Astrocyte of the cerebellum (primary cell): Measurements from ENCODE around the gene MAPKAPK3.

ENCODE experiments used
- DNase-seq: peaks from one replicate; pipeline ENCODE4 v3.0.0-alpha.2; 2011; ENCODE audit warnings: low read depth
- H3K4me3 ChIP-seq: 2 replicates; pipeline ENCODE4 v1.5.1; 2011; ENCODE audit warnings: mild to moderate bottlenecking, low read depth, low read length, moderate library complexity
- in situ Hi-C: cut with HindIII; loops from 2 replicates; pipeline ENCODE4 v1.10.0; 2017; ENCODE audit warnings: low sequenced_read_pairs
- TF ChIP-seq, protein P1 (sequence below): IDR thresholded peaks from 2 replicates; pipeline ENCODE4 v1.5.1; 2012; ENCODE audit warnings: low read length, low read depth, moderate library complexity, mild to moderate bottlenecking; ENCODE audit errors: missing control alignments

The MAPKAPK3 gene

GRCh38 chr3:50586763-50587070, 30.2 kb upstream of the MAPKAPK3 start:
- no peak overlapping the region for H3K4me3 ChIP-seq
- DNase-seq = no peak
- in situ Hi-C loops = no loop called here
- TF ChIP-seq, protein P1, sequence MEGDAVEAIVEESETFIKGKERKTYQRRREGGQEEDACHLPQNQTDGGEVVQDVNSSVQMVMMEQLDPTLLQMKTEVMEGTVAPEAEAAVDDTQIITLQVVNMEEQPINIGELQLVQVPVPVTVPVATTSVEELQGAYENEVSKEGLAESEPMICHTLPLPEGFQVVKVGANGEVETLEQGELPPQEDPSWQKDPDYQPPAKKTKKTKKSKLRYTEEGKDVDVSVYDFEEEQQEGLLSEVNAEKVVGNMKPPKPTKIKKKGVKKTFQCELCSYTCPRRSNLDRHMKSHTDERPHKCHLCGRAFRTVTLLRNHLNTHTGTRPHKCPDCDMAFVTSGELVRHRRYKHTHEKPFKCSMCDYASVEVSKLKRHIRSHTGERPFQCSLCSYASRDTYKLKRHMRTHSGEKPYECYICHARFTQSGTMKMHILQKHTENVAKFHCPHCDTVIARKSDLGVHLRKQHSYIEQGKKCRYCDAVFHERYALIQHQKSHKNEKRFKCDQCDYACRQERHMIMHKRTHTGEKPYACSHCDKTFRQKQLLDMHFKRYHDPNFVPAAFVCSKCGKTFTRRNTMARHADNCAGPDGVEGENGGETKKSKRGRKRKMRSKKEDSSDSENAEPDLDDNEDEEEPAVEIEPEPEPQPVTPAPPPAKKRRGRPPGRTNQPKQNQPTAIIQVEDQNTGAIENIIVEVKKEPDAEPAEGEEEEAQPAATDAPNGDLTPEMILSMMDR = no peak

DNA sequence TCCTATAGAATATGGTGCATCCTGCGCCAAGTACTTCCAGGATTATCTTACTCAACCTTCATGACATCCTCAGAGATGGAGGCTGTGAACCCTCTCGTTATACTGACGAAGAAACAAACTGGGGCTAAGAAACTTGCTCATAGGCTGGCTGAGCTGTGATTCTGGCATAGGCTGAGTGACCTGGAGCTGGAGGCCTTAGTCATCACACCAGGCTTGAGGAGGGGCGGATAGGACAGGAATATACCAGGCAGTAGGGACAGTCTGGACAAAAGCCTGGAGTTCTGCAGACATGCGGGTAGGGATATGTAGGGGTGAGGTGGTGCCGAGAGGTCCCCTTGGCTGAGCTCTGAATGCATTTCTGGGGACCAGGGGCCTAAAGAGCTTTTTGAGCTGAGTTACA, 29.6 kb upstream of the MAPKAPK3 start:
- no peak for DNase-seq

GRCh38 chr3:50587806-50588758, 28.9 kb upstream of the MAPKAPK3 start:
- no peak for DNase-seq
- in situ Hi-C loops = no loop called here

More for the DNA sequence above, 29.6 kb upstream of the MAPKAPK3 start:
- in situ Hi-C loops = no loop called here
- H3K4me3 ChIP-seq = no peak overlapping the region
- TF ChIP-seq, protein P1 = no peak

GRCh38 chr3:50588759-50589433, 28.1 kb upstream of the MAPKAPK3 start:
- no peak overlapping the region for H3K4me3 ChIP-seq

More at GRCh38 chr3:50587806-50588758, 28.9 kb upstream of the MAPKAPK3 start:
- H3K4me3 ChIP-seq = no peak overlapping the region
- TF ChIP-seq, protein P1 = no peak

GRCh38 chr3:50591196-50591741, 25.7 kb upstream of the MAPKAPK3 start:
- TF ChIP-seq, protein P1 = no peak
- in situ Hi-C loops = no loop called here

More at GRCh38 chr3:50588759-50589433, 28.1 kb upstream of the MAPKAPK3 start:
- in situ Hi-C loops = no loop called here
- TF ChIP-seq, protein P1 = no peak
- no peak for DNase-seq

DNA sequence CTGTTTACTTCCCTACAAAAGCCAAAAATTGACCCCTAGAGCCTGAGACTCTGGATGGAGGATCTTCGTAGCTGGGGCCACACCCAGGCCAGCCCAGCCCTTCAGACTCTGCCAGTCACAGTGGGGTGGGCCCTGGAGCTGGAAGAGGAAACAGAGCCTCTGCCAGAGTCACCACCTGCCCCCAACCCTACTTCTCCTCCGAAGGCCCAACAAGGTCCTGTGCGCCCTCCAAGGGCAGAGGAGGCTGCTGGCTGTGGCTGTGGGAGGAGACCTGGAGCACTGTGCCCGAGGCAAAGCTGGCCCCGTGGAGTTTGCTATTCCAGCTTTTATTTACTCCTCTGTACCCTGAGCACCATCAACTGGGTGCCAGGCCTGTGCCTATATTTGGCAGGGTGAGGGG, 24.4 kb upstream of the MAPKAPK3 start:
- DNase-seq = no peak
- H3K4me3 ChIP-seq = no peak overlapping the region
- TF ChIP-seq, protein P1 = no peak
- in situ Hi-C loops = no loop called here

More at GRCh38 chr3:50591196-50591741, 25.7 kb upstream of the MAPKAPK3 start:
- H3K4me3 ChIP-seq = no peak overlapping the region
- DNase-seq = no peak
